ENCODE results near the gene CNST.

The CNST gene

GRCh38 chr1:246566128-246566812 lies at the start of gene CNST, which contains the start of gene TFB2M:
Gene CNST (plus strand): TSS chr1:246566456. CDS start chr1:246591563, 25,107 bp downstream.
Gene TFB2M (minus strand): TSS chr1:246566261. CDS start chr1:246566138, 123 bp downstream.
- DNase-seq (ENCODE audit: low read depth), result peak; percentile 94

- DNase-seq (ENCODE audit: low read depth), result no peak
These were observed 48.9 kb upstream of the CNST start for GRCh38 chr1:246517391-246517790.

GRCh38 chr1:246518456-246519205 lies 47.6 kb upstream of the CNST start:
- no peak for DNase-seq (ENCODE audit: low read depth)

GRCh38 chr1:246519514-246519913 lies 46.7 kb upstream of the CNST start:
- no peak for DNase-seq (ENCODE audit: low read depth)

GRCh38 chr1:246526380-246526779 lies 39.9 kb upstream of the CNST start:
- no peak for DNase-seq (ENCODE audit: low read depth)

- no peak for DNase-seq (ENCODE audit: low read depth)
These were observed 39.3 kb upstream of the CNST start for GRCh38 chr1:246526915-246527314.

- no peak for DNase-seq (ENCODE audit: low read depth)
These were observed 38.7 kb upstream of the CNST start for GRCh38 chr1:246527402-246528088.

GRCh38 chr1:246528933-246529731 lies 37.1 kb upstream of the CNST start:
- DNase-seq (ENCODE audit: low read depth), result no peak

GRCh38 chr1:246530482-246530881 lies 35.8 kb upstream of the CNST start:
- DNase-seq (ENCODE audit: low read depth), result no peak

GRCh38 chr1:246532519-246532918 lies 33.7 kb upstream of the CNST start:
- no peak for DNase-seq (ENCODE audit: low read depth)

GRCh38 chr1:246533371-246533905 lies 32.8 kb upstream of the CNST start:
- no peak for DNase-seq (ENCODE audit: low read depth)

GRCh38 chr1:246534114-246534513 lies 32.1 kb upstream of the CNST start:
- no peak for DNase-seq (ENCODE audit: low read depth)

GRCh38 chr1:246537441-246537840 lies 28.8 kb upstream of the CNST start:
- no peak for DNase-seq (ENCODE audit: low read depth)

GRCh38 chr1:246537887-246538286 lies 28.4 kb upstream of the CNST start:
- DNase-seq (ENCODE audit: low read depth), result no peak

- DNase-seq (ENCODE audit: low read depth), result no peak
These were observed 25.3 kb upstream of the CNST start for GRCh38 chr1:246540738-246541491.

GRCh38 chr1:246544001-246544400 lies 22.3 kb upstream of the CNST start:
- DNase-seq (ENCODE audit: low read depth), result no peak

- DNase-seq (ENCODE audit: low read depth), result no peak
These were observed 16.6 kb upstream of the CNST start for GRCh38 chr1:246549665-246550064.

GRCh38 chr1:246550402-246550801 lies 15.9 kb upstream of the CNST start:
- DNase-seq (ENCODE audit: low read depth), result no peak

GRCh38 chr1:246552110-246552509 lies 14.1 kb upstream of the CNST start:
- DNase-seq (ENCODE audit: low read depth), result no peak

- no peak for DNase-seq (ENCODE audit: low read depth)
These were observed 12.1 kb upstream of the CNST start for GRCh38 chr1:246554201-246554600.

- no peak for DNase-seq (ENCODE audit: low read depth)
These were observed 8.2 kb upstream of the CNST start for GRCh38 chr1:246558041-246558440.
